Spleen (tissue), 7 donors: Measurements from ENCODE around the gene MGAT4A.

Experiments
- CTCF ChIP-seq, 11 experiments: fragments of 200-600 bp in 7 of 11; fragments of 450-650 bp in 4 of 11; sonication (generic) in 4 of 11; IDR thresholded peaks in 8 of 11; conservative IDR thresholded peaks in 3 of 11; 1 replicate in 7 of 11; 2 replicates in 4 of 11; pipeline versions ENCODE4 v1.4.0 to v1.8.0; 2016 to 2021; ENCODE audit warnings: antibody characterized with exemption in 11 of 11, inconsistent platforms in 4 of 11, mild to moderate bottlenecking in 1 of 11
- POLR2A ChIP-seq, 3 donors: fragments of 450-650 bp; IDR thresholded peaks; one replicate each; pipeline ENCODE4 v1.5.1; 2017; ENCODE audit warnings: antibody characterized with exemption in 3 of 3, mild to moderate bottlenecking in 1 of 3
- donor health status: DM: no; HTN: no; CAD: no; lungs with moderate emphysema.
- donor health status: DM: no; HTN: no; CAD: no.
- donor health status: DM: no; HTN: no; CAD: no.

GRCh38 chr2:98576666-98577312 is 154.1 kb downstream of the MGAT4A start:
- TF ChIP-seq POLR2A (IDR thresholded peaks at IDR 0.05) (no peak), CTCF (IDR thresholded peaks at IDR 0.05 in 8 of 11, conservative IDR thresholded peaks at IDR 0.05 in 3 of 11) (no peak)
